Measurements from ENCODE around the gene SLPI. TPM values are rescaled to one million over a fixed set of nuclear protein-coding genes. Genes with fewer than 3 reads are reported as not detected.

SLPI gene
- total RNA-seq, 4 donors from 2014 or later: 97.4 to 632 (median 292) TPM

DNA sequence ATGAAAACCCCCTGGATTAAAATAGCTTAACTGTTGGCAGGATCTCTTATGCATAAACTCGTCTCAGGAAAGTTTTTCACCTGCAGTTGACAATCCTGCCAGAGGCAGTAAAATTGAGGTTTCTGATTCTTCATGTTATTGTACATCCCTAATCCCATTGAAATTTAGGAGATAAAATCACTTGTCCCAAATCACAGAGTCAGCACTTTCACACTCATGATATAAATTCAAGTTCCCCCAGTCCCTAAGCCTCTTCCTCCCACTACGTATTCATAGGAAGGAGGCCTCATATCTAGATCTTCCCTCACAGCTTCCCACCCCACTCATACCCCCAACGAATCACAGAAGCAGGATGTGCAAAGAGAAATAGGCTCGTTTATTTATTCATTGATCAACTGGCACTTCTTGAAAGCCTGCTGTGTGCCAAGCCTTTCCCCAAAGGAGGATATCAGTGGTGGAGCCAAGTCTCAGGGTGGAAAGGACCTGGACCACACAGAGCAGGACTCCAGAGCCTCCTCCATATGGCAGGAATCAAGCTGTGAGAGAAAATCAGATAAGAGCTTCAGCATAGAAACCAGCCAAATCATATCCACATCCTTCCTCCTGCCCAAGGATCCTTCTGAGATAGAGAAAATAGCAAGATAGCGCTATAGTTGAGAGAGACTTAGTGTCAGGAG is 2.3 kb downstream of the SLPI start:
- TF ChIP-seq POLR2A (IDR thresholded peaks at IDR 0.05): no peak
- no peak for TF ChIP-seq POLR2AphosphoS5 (IDR thresholded peaks at IDR 0.05)
- TF ChIP-seq EP300 (IDR thresholded peaks at IDR 0.05): no peak
- TF ChIP-seq CTCF (IDR thresholded peaks at IDR 0.05): no peak
- peaks cover 30% of the 10 kb centered on the region for H3K4me1 ChIP-seq

GRCh38 chr20:45248609-45249008 is 5.8 kb downstream of the SLPI start:
- H3K27ac ChIP-seq: no peak overlapping the region
- peaks cover 11% of the 10 kb centered on the region for H3K4me1 ChIP-seq
- TF ChIP-seq POLR2A (IDR thresholded peaks at IDR 0.05): no peak
- TF ChIP-seq CTCF (IDR thresholded peaks at IDR 0.05): no peak
- no peak for TF ChIP-seq POLR2AphosphoS5 (IDR thresholded peaks at IDR 0.05)
- no peak for TF ChIP-seq EP300 (IDR thresholded peaks at IDR 0.05)

More for the DNA sequence above, 2.3 kb downstream of the SLPI start:
- Histone ChIP-seq H3K27me3 (no peaks in the 10 kb centered on the region), H3K36me3 (no peaks in the 10 kb centered on the region), H3K4me3 (no peak overlapping the region), H3K9me3 (no peaks in the 10 kb centered on the region), H3K27ac (no peak overlapping the region)
- WGBS: 27% methylated on average over 5 of the region's 5 CpGs
- no peak for DNase-seq (ENCODE audit: low spot score in 2 of 2)

DNA sequence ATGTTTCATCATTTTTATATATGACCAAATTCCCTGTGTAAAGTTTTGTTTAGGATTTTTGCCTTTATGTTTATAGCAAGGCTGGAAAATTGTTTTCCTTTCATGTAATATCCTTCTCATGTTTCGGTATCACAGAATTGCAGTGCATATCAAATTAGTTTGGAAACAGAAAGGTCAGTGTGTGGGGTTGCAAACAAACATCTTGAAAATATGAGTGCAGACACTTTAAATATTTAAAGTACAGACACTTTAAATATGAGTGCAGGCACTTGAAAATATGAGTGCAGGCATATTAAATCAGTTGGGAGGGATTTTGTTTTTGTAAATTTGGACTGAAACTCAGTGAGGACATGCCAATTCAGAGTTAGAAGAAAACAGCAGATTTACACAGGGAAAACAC is 6.5 kb downstream of the SLPI start:
- no peak overlapping the region for H3K4me3 ChIP-seq
- TF ChIP-seq POLR2A (IDR thresholded peaks at IDR 0.05) (no peak), POLR2AphosphoS5 (IDR thresholded peaks at IDR 0.05) (no peak), CTCF (IDR thresholded peaks at IDR 0.05) (no peak), EP300 (IDR thresholded peaks at IDR 0.05) (no peak)
- H3K27me3 ChIP-seq: no peaks in the 10 kb centered on the region
- no peak overlapping the region for H3K27ac ChIP-seq
- peaks cover 3% of the 10 kb centered on the region for H3K4me1 ChIP-seq
- H3K36me3 ChIP-seq: no peaks in the 10 kb centered on the region
- H3K9me3 ChIP-seq: no peaks in the 10 kb centered on the region
- DNase-seq (ENCODE audit: low spot score in 2 of 2): no peak
- WGBS: 85% methylated on average over 1 of the region's 1 CpG

More at GRCh38 chr20:45248609-45249008, 5.8 kb downstream of the SLPI start:
- H3K36me3 ChIP-seq: no peaks in the 10 kb centered on the region
- no peak overlapping the region for H3K4me3 ChIP-seq
- H3K27me3 ChIP-seq: no peaks in the 10 kb centered on the region
- H3K9me3 ChIP-seq: no peaks in the 10 kb centered on the region
- DNase-seq (ENCODE audit: low spot score in 2 of 2): no peak

DNA sequence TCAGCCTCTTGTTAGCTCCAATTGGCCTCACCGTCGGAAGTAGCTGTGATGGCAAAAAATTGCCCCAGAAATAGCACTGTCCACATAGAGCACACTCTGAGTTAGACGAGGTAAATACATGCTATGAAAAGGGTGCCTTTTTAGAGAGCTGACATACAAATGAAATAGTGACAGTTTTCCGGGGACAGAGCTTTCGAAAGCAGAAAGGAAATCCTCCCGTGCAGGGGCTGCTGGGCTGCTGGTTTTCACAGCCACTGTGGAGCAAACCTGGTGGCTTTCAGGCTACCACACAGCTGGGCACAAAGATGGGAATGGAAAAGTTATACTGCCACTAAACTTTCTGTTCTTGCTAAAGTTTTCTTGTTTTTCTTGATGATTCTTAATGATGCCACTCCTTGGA is 8.3 kb downstream of the SLPI start:
- 67% methylated on average over 6 of the region's 6 CpGs for WGBS
- Histone ChIP-seq H3K36me3 (no peaks in the 10 kb centered on the region), H3K27ac (no peak overlapping the region), H3K27me3 (no peaks in the 10 kb centered on the region), H3K9me3 (no peaks in the 10 kb centered on the region), H3K4me3 (no peak overlapping the region), H3K4me1 (no peaks in the 10 kb centered on the region)
- TF ChIP-seq POLR2A (IDR thresholded peaks at IDR 0.05) (no peak), CTCF (IDR thresholded peaks at IDR 0.05) (no peak), EP300 (IDR thresholded peaks at IDR 0.05) (no peak), POLR2AphosphoS5 (IDR thresholded peaks at IDR 0.05) (no peak)
- no peak for DNase-seq (ENCODE audit: low spot score in 2 of 2)

- H3K9me3 ChIP-seq: peaks cover 12% of the 10 kb centered on the region
- no peaks in the 10 kb centered on the region for H3K4me1 ChIP-seq
- TF ChIP-seq POLR2AphosphoS5 (IDR thresholded peaks at IDR 0.05) (no peak), CTCF (IDR thresholded peaks at IDR 0.05) (no peak), POLR2A (IDR thresholded peaks at IDR 0.05) (no peak), EP300 (IDR thresholded peaks at IDR 0.05) (no peak)
- no peak overlapping the region for H3K27ac ChIP-seq
- H3K36me3 ChIP-seq: no peaks in the 10 kb centered on the region
- peaks cover 7% of the 10 kb centered on the region for H3K27me3 ChIP-seq
- no peak for DNase-seq (ENCODE audit: low spot score in 2 of 2)
- no peak overlapping the region for H3K4me3 ChIP-seq
- 78% methylated on average over 2 of the region's 2 CpGs for WGBS
Observed at GRCh38 chr20:45238139-45238538, 16.2 kb downstream of the SLPI start.
